Measurements from ENCODE around the gene VAPA.

The VAPA gene

GRCh38 chr18:9946831-9947230, 33.0 kb downstream of the VAPA start:
- no peak overlapping the region for H3K9ac ChIP-seq
- no peaks in the 10 kb centered on the region for H3K27me3 ChIP-seq (ENCODE audit: insufficient read depth, low read depth)
- no peak for TF ChIP-seq CTCF (conservative IDR thresholded peaks at IDR 0.05; ENCODE audit: low read depth, low read length)
- no peaks in the 10 kb centered on the region for H3K36me3 ChIP-seq (ENCODE audit: insufficient read depth)
- H3K4me1 ChIP-seq (ENCODE audit: low read depth, poor library complexity, severe bottlenecking): peaks cover 27% of the 10 kb centered on the region
- H3K79me2 ChIP-seq (ENCODE audit: insufficient read depth, low read depth): peaks cover 11% of the 10 kb centered on the region; the same call in 1 of the 2 replicates
- H3K4me3 ChIP-seq (IDR thresholded peaks at IDR 0.05; ENCODE audit: insufficient read depth, low read depth, low read length): no peak overlapping the region
- no peak overlapping the region for H2AFZ ChIP-seq (ENCODE audit: low read depth)
- H4K20me1 ChIP-seq (ENCODE audit: insufficient read depth): peaks cover 4% of the 10 kb centered on the region; the same call in 1 of the 2 replicates
- H3K4me2 ChIP-seq: no peak overlapping the region
- no peak overlapping the region for H3K27ac ChIP-seq

- no peak overlapping the region for H3K4me2 ChIP-seq
- H3K79me2 ChIP-seq (ENCODE audit: insufficient read depth, low read depth): peaks cover 13% of the 10 kb centered on the region; the same call in 1 of the 2 replicates
- no peak overlapping the region for H3K27ac ChIP-seq
- H3K9ac ChIP-seq: no peak overlapping the region
- H3K27me3 ChIP-seq (ENCODE audit: insufficient read depth, low read depth): no peaks in the 10 kb centered on the region
- H3K4me3 ChIP-seq (IDR thresholded peaks at IDR 0.05; ENCODE audit: insufficient read depth, low read depth, low read length): no peak overlapping the region
- no peak for TF ChIP-seq CTCF (conservative IDR thresholded peaks at IDR 0.05; ENCODE audit: low read depth, low read length)
- H2AFZ ChIP-seq (ENCODE audit: low read depth): no peak overlapping the region
- peaks cover 29% of the 10 kb centered on the region for H3K4me1 ChIP-seq (ENCODE audit: low read depth, poor library complexity, severe bottlenecking)
- H3K36me3 ChIP-seq (ENCODE audit: insufficient read depth): no peaks in the 10 kb centered on the region
- H4K20me1 ChIP-seq (ENCODE audit: insufficient read depth): peaks cover 5% of the 10 kb centered on the region; the same call in 1 of the 2 replicates
Observed at GRCh38 chr18:9947248-9947647, 33.4 kb downstream of the VAPA start.

GRCh38 chr18:9949315-9949714, 35.5 kb downstream of the VAPA start:
- H3K27me3 ChIP-seq (ENCODE audit: insufficient read depth, low read depth): no peaks in the 10 kb centered on the region
- no peak overlapping the region for H3K9ac ChIP-seq
- peaks cover 29% of the 10 kb centered on the region for H3K4me1 ChIP-seq (ENCODE audit: low read depth, poor library complexity, severe bottlenecking)
- no peak overlapping the region for H3K27ac ChIP-seq
- no peak overlapping the region for H3K4me3 ChIP-seq (IDR thresholded peaks at IDR 0.05; ENCODE audit: insufficient read depth, low read depth, low read length)
- H4K20me1 ChIP-seq (ENCODE audit: insufficient read depth): peaks cover 5% of the 10 kb centered on the region; the same call in 1 of the 2 replicates
- no peaks in the 10 kb centered on the region for H3K36me3 ChIP-seq (ENCODE audit: insufficient read depth)
- TF ChIP-seq CTCF (conservative IDR thresholded peaks at IDR 0.05; ENCODE audit: low read depth, low read length): no peak
- H2AFZ ChIP-seq (ENCODE audit: low read depth): no peak overlapping the region
- H3K79me2 ChIP-seq (ENCODE audit: insufficient read depth, low read depth): peaks cover 13% of the 10 kb centered on the region; the same call in 1 of the 2 replicates
- no peak overlapping the region for H3K4me2 ChIP-seq

- Histone ChIP-seq H3K27me3 (ENCODE audit: insufficient read depth, low read depth) (no peaks in the 10 kb centered on the region), H3K79me2 (ENCODE audit: insufficient read depth, low read depth) (peaks cover 8% of the 10 kb centered on the region; the same call in 1 of the 2 replicates), H3K9ac (no peak overlapping the region), H3K4me3 (IDR thresholded peaks at IDR 0.05; ENCODE audit: insufficient read depth, low read depth, low read length) (no peak overlapping the region), H3K4me2 (no peak overlapping the region), H3K36me3 (ENCODE audit: insufficient read depth) (no peaks in the 10 kb centered on the region), H3K27ac (no peak overlapping the region), H2AFZ (ENCODE audit: low read depth) (no peak overlapping the region), H3K4me1 (ENCODE audit: low read depth, poor library complexity, severe bottlenecking) (peaks cover 29% of the 10 kb centered on the region), H4K20me1 (ENCODE audit: insufficient read depth) (peaks cover 5% of the 10 kb centered on the region; the same call in 1 of the 2 replicates)
- no peak for TF ChIP-seq CTCF (conservative IDR thresholded peaks at IDR 0.05; ENCODE audit: low read depth, low read length)
Observed at GRCh38 chr18:9949861-9950260, 36.0 kb downstream of the VAPA start.

Data from KMS-11 (cell line).